Suprapubic skin (tissue), 4 donors: ENCODE measurements around the gene GPC5. TPM values are rescaled to one million over a fixed set of nuclear protein-coding genes. Genes with fewer than 3 reads are reported as not detected.
"Not testable (repeated sequence)": the region's sequence is repeated elsewhere in the genome, so short reads cannot be mapped to it uniquely, and the experiment has no call there.

Experiments used
- DNase-seq, 2 donors: peaks; one replicate each; pipeline ENCODE4 v3.0.0-alpha.2; 2019; ENCODE audit warnings: low spot score in 2 of 2
- H3K27ac ChIP-seq: fragments of 200-600 bp; sonication (generic); one replicate; pipeline ENCODE4 v1.5.1; 2019
- H3K27me3 ChIP-seq: fragments of 200-600 bp; sonication (generic); one replicate; pipeline ENCODE4 v1.5.1; 2019
- H3K36me3 ChIP-seq: fragments of 200-600 bp; sonication (generic); one replicate; pipeline ENCODE4 v1.5.1; 2019
- H3K4me1 ChIP-seq: fragments of 200-600 bp; sonication (generic); one replicate; pipeline ENCODE4 v1.5.1; 2019
- H3K4me3 ChIP-seq: fragments of 200-600 bp; sonication (generic); one replicate; pipeline ENCODE4 v1.5.1; 2019; ENCODE audit warnings: mild to moderate bottlenecking
- H3K9me3 ChIP-seq: fragments of 200-600 bp; sonication (generic); one replicate; pipeline ENCODE4 v1.5.1; 2019
- EP300 ChIP-seq: sonication (generic); formaldehyde crosslinking; IDR thresholded peaks from one replicate; pipeline ENCODE4 v1.6.1; 2017; ENCODE audit warnings: antibody characterized with exemption
- POLR2A ChIP-seq, 2 donors: fragments of 450-650 bp; IDR thresholded peaks; one replicate each; pipeline ENCODE4 v1.6.1; 2017; ENCODE audit warnings: antibody characterized with exemption in 2 of 2, mild to moderate bottlenecking in 2 of 2, moderate library complexity in 2 of 2
- POLR2AphosphoS5 ChIP-seq, 3 donors: sonication (generic); formaldehyde crosslinking; IDR thresholded peaks; one replicate each; pipeline ENCODE4 v1.6.1; 2017; ENCODE audit warnings: antibody characterized with exemption in 3 of 3
- WGBS: methylation state at CpG from one replicate; pipeline ENCODE4 v1.1.5; 2018; 5-methylcytosine and 5-hydroxymethylcytosine counted together
- total RNA-seq, 4 donors: library from RNA; depleted of rRNA; stranded (reverse); fragments of >200 nt; gene quantifications; one replicate each; pipeline ENCODE4 v1.1.0, GENCODE V29; 2016
- TF ChIP-seq, protein P1 (sequence below), 2 donors: fragments of 200-600 bp in 1 of 2; fragments of 450-650 bp in 1 of 2; sonication (generic) in 1 of 2; IDR thresholded peaks; one replicate each; pipeline ENCODE4 v1.5.1; 2016 to 2019; ENCODE audit warnings: antibody characterized with exemption in 2 of 2, mild to moderate bottlenecking in 1 of 2, moderate library complexity in 1 of 2

The GPC5 gene
- total RNA-seq, 4 donors from 2014 or later: 0.55 TPM; not detected in 3

DNA sequence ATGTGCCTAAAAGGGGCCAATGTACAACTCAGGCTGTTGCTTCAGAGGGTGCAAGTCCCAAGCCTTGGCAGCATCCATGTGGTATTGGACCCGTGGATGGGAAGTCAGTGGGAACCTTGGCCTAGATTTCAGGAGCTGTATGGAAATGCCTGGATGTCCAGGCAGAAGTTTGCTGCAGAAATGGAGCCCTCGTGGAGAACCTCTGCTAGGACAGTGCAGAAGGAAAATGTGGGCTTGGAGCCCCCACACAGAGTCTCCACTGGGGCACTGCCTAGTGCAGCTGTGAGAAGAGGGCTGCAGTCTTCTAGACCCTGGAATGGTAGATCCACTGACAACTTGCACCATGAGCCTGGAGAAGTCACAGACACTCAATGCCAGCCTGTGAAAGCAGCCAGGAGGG, 28.5 kb downstream of the GPC5 start:
- Histone ChIP-seq H3K9me3 (no peaks in the 10 kb centered on the region), H3K27me3 (no peaks in the 10 kb centered on the region), H3K36me3 (no peaks in the 10 kb centered on the region), H3K4me1 (no peaks in the 10 kb centered on the region), H3K27ac (no peak overlapping the region), H3K4me3 (no peak overlapping the region)
- 77% methylated on average over 2 of the region's 2 CpGs for WGBS
- TF ChIP-seq POLR2AphosphoS5 (IDR thresholded peaks at IDR 0.05): no peak
- TF ChIP-seq, protein P1, sequence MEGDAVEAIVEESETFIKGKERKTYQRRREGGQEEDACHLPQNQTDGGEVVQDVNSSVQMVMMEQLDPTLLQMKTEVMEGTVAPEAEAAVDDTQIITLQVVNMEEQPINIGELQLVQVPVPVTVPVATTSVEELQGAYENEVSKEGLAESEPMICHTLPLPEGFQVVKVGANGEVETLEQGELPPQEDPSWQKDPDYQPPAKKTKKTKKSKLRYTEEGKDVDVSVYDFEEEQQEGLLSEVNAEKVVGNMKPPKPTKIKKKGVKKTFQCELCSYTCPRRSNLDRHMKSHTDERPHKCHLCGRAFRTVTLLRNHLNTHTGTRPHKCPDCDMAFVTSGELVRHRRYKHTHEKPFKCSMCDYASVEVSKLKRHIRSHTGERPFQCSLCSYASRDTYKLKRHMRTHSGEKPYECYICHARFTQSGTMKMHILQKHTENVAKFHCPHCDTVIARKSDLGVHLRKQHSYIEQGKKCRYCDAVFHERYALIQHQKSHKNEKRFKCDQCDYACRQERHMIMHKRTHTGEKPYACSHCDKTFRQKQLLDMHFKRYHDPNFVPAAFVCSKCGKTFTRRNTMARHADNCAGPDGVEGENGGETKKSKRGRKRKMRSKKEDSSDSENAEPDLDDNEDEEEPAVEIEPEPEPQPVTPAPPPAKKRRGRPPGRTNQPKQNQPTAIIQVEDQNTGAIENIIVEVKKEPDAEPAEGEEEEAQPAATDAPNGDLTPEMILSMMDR (IDR thresholded peaks at IDR 0.05): no peak
- TF ChIP-seq POLR2A (IDR thresholded peaks at IDR 0.05): no peak
- TF ChIP-seq EP300: no peak
- DNase-seq: no peak

DNA sequence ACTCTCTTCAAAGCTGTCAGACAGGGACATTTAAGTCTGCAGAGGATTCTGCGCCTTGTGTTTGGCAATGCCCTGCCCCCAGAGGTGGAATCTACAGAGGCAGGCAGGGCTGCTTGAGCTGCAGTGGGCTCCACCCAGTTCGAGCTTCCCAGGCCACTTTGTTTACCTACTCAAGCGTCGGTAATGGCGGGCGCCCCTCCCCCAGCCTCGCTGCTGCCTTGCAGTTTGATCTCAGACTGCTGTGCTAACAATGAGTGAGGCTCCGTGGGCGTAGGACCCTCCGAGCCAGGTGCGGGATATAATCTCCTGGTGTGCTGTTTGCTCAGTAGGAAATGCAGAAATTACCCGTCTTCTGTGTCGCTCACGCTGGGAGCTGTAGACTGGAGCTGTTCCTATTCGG, 40.3 kb downstream of the GPC5 start:
- not testable (repeated sequence) for H3K4me1 ChIP-seq, H3K27me3 ChIP-seq
- WGBS: 90% methylated on average over 12 of the region's 15 CpGs

DNA sequence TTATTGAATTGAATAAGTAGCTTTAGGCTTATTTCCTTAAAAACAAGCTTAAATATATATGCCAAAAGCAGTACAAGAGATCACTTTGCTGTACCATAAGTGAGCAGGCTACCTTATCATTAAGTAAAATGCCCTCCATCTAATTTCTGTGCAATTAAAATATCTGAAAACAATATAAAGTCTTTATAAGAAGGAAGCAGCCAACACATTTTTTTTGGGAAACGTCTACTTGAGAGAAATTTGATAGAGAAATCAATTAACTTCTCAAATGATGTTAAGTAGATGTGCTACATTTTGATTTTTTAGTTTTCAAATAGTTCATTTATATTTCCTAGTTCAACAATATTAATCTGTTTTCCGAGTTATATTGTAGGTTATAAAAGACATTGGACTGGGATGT, 52.5 kb downstream of the GPC5 start:
- Histone ChIP-seq H3K27ac (no peak overlapping the region), H3K36me3 (no peaks in the 10 kb centered on the region), H3K9me3 (no peaks in the 10 kb centered on the region), H3K27me3 (no peaks in the 10 kb centered on the region), H3K4me1 (no peaks in the 10 kb centered on the region), H3K4me3 (no peak overlapping the region)
- 66% methylated on average over 2 of the region's 2 CpGs for WGBS
- DNase-seq: no peak
- TF ChIP-seq, protein P1 (IDR thresholded peaks at IDR 0.05): no peak
- TF ChIP-seq EP300 (no peak), POLR2AphosphoS5 (IDR thresholded peaks at IDR 0.05) (no peak), POLR2A (IDR thresholded peaks at IDR 0.05) (no peak)

More for the DNA sequence above, 40.3 kb downstream of the GPC5 start:
- not testable (repeated sequence) for H3K36me3 ChIP-seq, H3K4me3 ChIP-seq, H3K9me3 ChIP-seq, H3K27ac ChIP-seq, DNase-seq

DNA sequence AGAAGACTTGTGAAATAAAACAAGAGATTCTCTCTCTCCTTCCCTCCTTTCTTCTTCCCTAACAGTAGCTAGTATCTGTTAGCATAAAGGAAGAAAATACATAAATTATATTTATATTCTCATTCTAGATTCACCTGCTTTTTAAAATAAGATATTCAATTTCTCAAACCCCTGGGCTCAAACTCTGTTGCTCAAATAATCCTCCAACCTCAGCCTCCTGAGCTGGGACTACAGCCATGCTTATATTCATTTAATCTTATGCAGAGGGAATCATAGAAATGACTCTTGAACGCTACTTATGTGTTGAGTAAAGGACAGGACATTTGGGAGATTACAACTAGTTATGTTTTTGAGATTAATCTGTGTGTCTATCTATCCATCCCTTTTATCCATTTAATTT, 56.2 kb downstream of the GPC5 start:
- 87% methylated on average over 1 of the region's 1 CpG for WGBS
- no peaks in the 10 kb centered on the region for H3K36me3 ChIP-seq
- H3K27me3 ChIP-seq: no peaks in the 10 kb centered on the region
- no peaks in the 10 kb centered on the region for H3K4me1 ChIP-seq
- no peaks in the 10 kb centered on the region for H3K9me3 ChIP-seq
- no peak overlapping the region for H3K4me3 ChIP-seq
- DNase-seq: no peak
- H3K27ac ChIP-seq: no peak overlapping the region
- TF ChIP-seq POLR2A (IDR thresholded peaks at IDR 0.05) (no peak), EP300 (no peak)
- TF ChIP-seq, protein P1 (IDR thresholded peaks at IDR 0.05): no peak

DNA sequence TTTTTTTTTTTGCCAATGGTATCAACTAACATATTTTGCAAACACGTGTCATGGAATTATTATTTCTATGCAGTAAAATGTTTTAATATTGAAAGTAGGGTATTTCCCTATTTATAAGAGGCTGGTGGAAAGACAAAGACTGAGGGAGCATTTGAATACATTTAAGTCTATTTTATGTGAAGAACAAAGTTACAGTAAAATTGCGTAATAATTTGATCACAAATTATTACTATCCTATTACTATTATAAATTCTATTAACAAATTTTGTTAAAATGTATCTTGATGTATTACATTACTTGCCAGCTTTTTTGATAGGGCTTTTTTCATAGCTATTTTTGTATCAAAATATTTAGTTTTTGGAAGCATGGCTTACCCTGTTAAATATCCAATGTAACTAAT, 58.4 kb downstream of the GPC5 start:
- Histone ChIP-seq H3K9me3 (no peaks in the 10 kb centered on the region), H3K4me1 (no peaks in the 10 kb centered on the region), H3K36me3 (no peaks in the 10 kb centered on the region), H3K4me3 (no peak overlapping the region), H3K27ac (no peak overlapping the region), H3K27me3 (no peaks in the 10 kb centered on the region)
- DNase-seq: no peak
- TF ChIP-seq POLR2AphosphoS5 (IDR thresholded peaks at IDR 0.05): no peak
- TF ChIP-seq POLR2A (IDR thresholded peaks at IDR 0.05): no peak
- WGBS: 83% methylated on average over 2 of the region's 2 CpGs

DNA sequence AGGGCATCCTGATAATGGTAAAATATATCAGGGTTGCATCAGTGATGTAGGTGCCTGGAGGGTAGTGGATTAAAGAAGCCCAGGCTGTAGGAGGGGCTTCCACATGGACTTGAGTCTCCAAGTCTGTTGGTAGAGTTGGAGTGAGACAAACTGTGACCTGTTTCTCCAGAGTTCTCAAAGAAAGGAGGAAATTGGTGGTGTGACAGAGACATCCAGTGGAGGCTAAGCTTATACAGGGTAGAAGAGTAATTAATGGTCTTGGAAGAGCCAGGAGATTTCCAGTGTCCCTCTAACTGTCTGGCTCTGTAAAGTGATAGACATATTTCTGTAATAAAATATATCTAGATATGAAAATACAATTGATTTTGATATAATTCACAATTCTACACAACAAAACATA, 61.1 kb downstream of the GPC5 start:
- H3K9me3 ChIP-seq: no peaks in the 10 kb centered on the region
- no peak overlapping the region for H3K27ac ChIP-seq
- H3K27me3 ChIP-seq: no peaks in the 10 kb centered on the region
- H3K4me3 ChIP-seq: no peak overlapping the region
- no peaks in the 10 kb centered on the region for H3K36me3 ChIP-seq
- no peak for DNase-seq
- TF ChIP-seq EP300 (no peak), POLR2AphosphoS5 (IDR thresholded peaks at IDR 0.05) (no peak), POLR2A (IDR thresholded peaks at IDR 0.05) (no peak)
- TF ChIP-seq, protein P1 (IDR thresholded peaks at IDR 0.05): no peak
- H3K4me1 ChIP-seq: no peaks in the 10 kb centered on the region
